ENCODE data around the gene SSC5D. TPM values are rescaled to one million over a fixed set of nuclear protein-coding genes. Genes with fewer than 3 reads are reported as not detected.

Gene SSC5D
- total and polyA plus RNA-seq, 9 of the 15 experiments (the other 6 are each of a cell fraction or from before 2014, with no cell fraction given), result 0.04 to 0.71 (median 0.14) TPM; not detected in 2

- Histone ChIP-seq H3K9ac (ENCODE audit: insufficient read depth in 1 of 2, low read depth in 2 of 2, low read length in 2 of 2) (peak overlapping the region; percentile 64 to 78), H3K4me2 (ENCODE audit: insufficient read depth, low read length) (peak overlapping the region; percentile 82), H4K20me1 (replicated peaks; ENCODE audit: control insufficient read depth, insufficient read depth, low read length) (no peaks in the 10 kb centered on the region), H3K9me1 (ENCODE audit: control insufficient read depth, insufficient read depth, low read length) (no peaks in the 10 kb centered on the region), H3K79me2 (ENCODE audit: control insufficient read depth, insufficient read depth, low read length) (no peaks in the 10 kb centered on the region), H3K4me1 (replicated peaks in 1 of 2; ENCODE audit: control insufficient read depth in 2 of 2, insufficient read depth in 2 of 2, low read length in 2 of 2) (peaks cover 23 to 58% of the 10 kb centered on the region in 2 experiments; a peak in 4 of 5 replicates), H3K36me3 (ENCODE audit: control insufficient read depth, insufficient read depth, low read length) (no peaks in the 10 kb centered on the region), H2AFZ (ENCODE audit: low read depth, low read length) (peak overlapping the region; percentile 93), H3K27ac (ENCODE audit: extremely low read depth, low read depth, low read length) (peak overlapping the region; percentile 91), H3K4me3 (no peak overlapping the region), H3K27me3 (ENCODE audit: control insufficient read depth in 2 of 2, insufficient read depth in 2 of 2, low read length in 2 of 2) (no peaks in the 10 kb centered on the region), H3K9me3 (replicated peaks; ENCODE audit: control insufficient read depth, insufficient read depth, low read depth, low read length) (no peaks in the 10 kb centered on the region)
- in situ Hi-C loops (cut with MboI) (no loop called here), intact Hi-C loops (cut with micrococcal nuclease) (loop anchor here (2.0 kb wide), 1 partner anchor 37 kb away; no protein-coding TSS in a partner anchor)
- DNase-seq (ENCODE audit: extremely low read depth in 1 of 4, low spot score in 3 of 4) (peak; percentile 77 to 86 (median 83)), FAIRE-seq (peak; percentile 94), ATAC-seq (peak; percentile 97)
- CTCF ChIA-PET (ENCODE audit: low intra/inter-chr PET ratio), result no interaction called here
- BruUV-seq (replicated peaks), result no TSS peak
- POLR2A ChIA-PET, result interaction anchor here (0.5 to 2.3 kb wide), 12 partner anchors 9 to 429 kb away, joined by 3 to 26 read pairs (median 4); partner anchors contain the start of genes GP6, NAT14, UBE2S and ZNF628
- WGBS (ENCODE audit: insufficient coverage, low coverage, missing lambda C conversion rate), result 2% methylated on average over 25 of the region's 29 CpGs
- TF ChIP-seq EHMT2 (IDR thresholded peaks at IDR 0.05), result peak; percentile 67
- TF ChIP-seq MTA1 (IDR thresholded peaks at IDR 0.05; ENCODE audit: borderline replicate concordance), result peak; percentile 90
- TF ChIP-seq MCM3 (IDR thresholded peaks at IDR 0.05), result no peak
- TF ChIP-seq ZNF140 (CRISPR knock-in tag; IDR thresholded peaks at IDR 0.05), result no peak
- no peak for TF ChIP-seq GABPB2 (CRISPR knock-in tag; conservative IDR thresholded peaks at IDR 0.05)
- peak; percentile 6; the same call in 1 of the 2 replicates for TF ChIP-seq ETV1 (tag; conservative IDR thresholded peaks at IDR 0.05; ENCODE audit: low read depth)
- TF ChIP-seq CBFA2T3 (IDR thresholded peaks at IDR 0.05), result peak; percentile 95
- TF ChIP-seq XRCC5 (IDR thresholded peaks at IDR 0.05; ENCODE audit: low read depth, low read length), result peak; percentile 72; the same call in 1 of the 2 replicates
- peak; percentile 81 for TF ChIP-seq MEIS2 (IDR thresholded peaks at IDR 0.05; ENCODE audit: partially characterized antibody)
- TF ChIP-seq ZNF830 (CRISPR knock-in tag; IDR thresholded peaks at IDR 0.05), result no peak
- TF ChIP-seq C11orf30 (IDR thresholded peaks at IDR 0.05; ENCODE audit: low read depth), result peak; percentile 52
- TF ChIP-seq HMGXB4 (CRISPR knock-in tag; IDR thresholded peaks at IDR 0.05), result 0 out of 2 replicates have a peak, but pooled peaks have one; percentile 51
- TF ChIP-seq STAT5A (IDR thresholded peaks at IDR 0.05; ENCODE audit: borderline replicate concordance, low read length), result peak; percentile 52
- TF ChIP-seq CREBBP (IDR thresholded peaks at IDR 0.05; ENCODE audit: low read depth, low read length), result no peak
- peak; percentile 95 for TF ChIP-seq SMARCE1 (IDR thresholded peaks at IDR 0.05)
- peak; percentile 87 to 95 for TF ChIP-seq KDM1A (IDR thresholded peaks at IDR 0.05)
- 0 out of 2 replicates have a peak, but pooled peaks have one; percentile 36 for TF ChIP-seq CUX1 (CRISPR knock-in tag; IDR thresholded peaks at IDR 0.05)
These were observed 20.8 kb upstream of the SSC5D start for GRCh38 chr19:55467236-55468053.
